HepG2 (cell line): ENCODE results near the gene DUSP9. TPM values are rescaled to one million over a fixed set of nuclear protein-coding genes. Genes with fewer than 3 reads are reported as not detected.

Experiments
- AGO2 ChIP-seq: fragments of 200-400 bp; formaldehyde crosslinking; optimal IDR thresholded peaks from 2 replicates; pipeline ENCODE3; 2017; ENCODE audit warnings: mild to moderate bottlenecking, low read depth, low read length, moderate library complexity
- AKAP8 ChIP-seq: sonication (generic); formaldehyde crosslinking; IDR thresholded peaks from 2 replicates; pipeline ENCODE4 v1.5.1; 2020; ENCODE audit warnings: mild to moderate bottlenecking, missing genetic modification reagents
- ARNT ChIP-seq: fragments of 450-650 bp; IDR thresholded peaks from 2 replicates; pipeline ENCODE4 v1.6.1; 2017
- ELF1 ChIP-seq: sonication (generic); formaldehyde crosslinking; IDR thresholded peaks from 2 replicates; pipeline ENCODE4 v1.4.0; 2020; ENCODE audit warnings: missing genetic modification reagents
- GATA4 ChIP-seq: sonication (generic); IDR thresholded peaks from 2 replicates; pipeline ENCODE4 v1.6.1; 2016; ENCODE audit warnings: antibody characterized with exemption, low read depth, borderline replicate concordance
- HMG20B ChIP-seq: conservative IDR thresholded peaks from 2 replicates; pipeline ENCODE4 v1.6.1; 2016; ENCODE audit warnings: missing genetic modification reagents, missing compliant biosample characterization
- KDM2A ChIP-seq: sonication (generic); formaldehyde crosslinking; IDR thresholded peaks from 2 replicates; pipeline ENCODE4 v1.4.0; 2020; ENCODE audit warnings: low read depth, missing genetic modification reagents, borderline replicate concordance
- NR1H2 ChIP-seq: sonication (generic); formaldehyde crosslinking; IDR thresholded peaks from 2 replicates; pipeline ENCODE4 v1.8.1; 2022; ENCODE audit warnings: low read depth, missing genetic modification reagents, borderline replicate concordance
- PAF1 ChIP-seq: IDR thresholded peaks from 2 replicates; pipeline ENCODE4 v1.6.1; 2016; ENCODE audit warnings: missing genetic modification reagents, missing compliant biosample characterization
- POLR2AphosphoS5 ChIP-seq: IDR thresholded peaks from 2 replicates; pipeline ENCODE4 v1.6.1; 2012; ENCODE audit warnings: low read depth, low read length
- RBFOX2 ChIP-seq: fragments of 200-400 bp; formaldehyde crosslinking; IDR thresholded peaks from 2 replicates; pipeline ENCODE4 v1.6.1; 2017; ENCODE audit warnings: low read depth, mild to moderate bottlenecking, low read length
- ZNF232 ChIP-seq: sonication (generic); formaldehyde crosslinking; IDR thresholded peaks from 2 replicates; pipeline ENCODE4 v1.4.0; 2020; ENCODE audit warnings: missing genetic modification reagents, borderline replicate concordance
- ZNF441 ChIP-seq: sonication (generic); formaldehyde crosslinking; IDR thresholded peaks from 2 replicates; pipeline ENCODE4 v1.7.0; 2021; ENCODE audit warnings: missing genetic modification reagents, borderline replicate concordance
- ZNF773 ChIP-seq: sonication (generic); formaldehyde crosslinking; IDR thresholded peaks from 2 replicates; pipeline ENCODE4 v1.4.0; 2020; ENCODE audit warnings: missing genetic modification reagents, borderline replicate concordance
- polyA plus RNA-seq, 8 experiments: library from polyadenylated mRNA; depleted of rRNA in 3 of 8; stranded (reverse) in 7 of 8; unstranded in 1 of 8; fragments of >200 nt; fragmentation: Illumina TruSeq in 4 of 8; extraction: Trizol in 4 of 8; gene quantifications; 2 replicates each; pipeline versions ENCODE4 v1.2.1 to v1.2.3, GENCODE V29; 2011 to 2016; ENCODE audit warnings: low read depth in 4 of 8, missing spikeins in 1 of 8, mixed read lengths in 1 of 8; ENCODE audit not compliant: insufficient read depth in 1 of 8
- total RNA-seq, 5 experiments: library from RNA; depleted of rRNA; stranded (reverse); fragments of >200 nt; fragmentation: Illumina TruSeq; extraction: Trizol; gene quantifications; 2 replicates each; pipeline ENCODE4 v1.2.3, GENCODE V29; 2016; ENCODE audit warnings: low read depth in 1 of 5
- TF ChIP-seq, protein P1 (sequence below): sonication (generic); formaldehyde crosslinking; IDR thresholded peaks from 2 replicates; pipeline ENCODE4 v1.8.1; 2023; ENCODE audit warnings: mild to moderate bottlenecking, missing genetic modification reagents

The DUSP9 gene
- total and polyA plus RNA-seq, 2 of the 13 experiments (the other 11 are each of a cell fraction or from before 2014, with no cell fraction given): 235 to 435 TPM

- TF ChIP-seq AGO2 (peak; percentile 91), KDM2A (peak; percentile 4; the same call in 1 of the 2 replicates), GATA4 (no peak), RBFOX2 (peak; percentile 70), AKAP8 (peak; percentile 98), PAF1 (CRISPR knock-in tag) (peak; percentile 30; the same call in 1 of the 2 replicates), ZNF232 (CRISPR knock-in tag) (peak; percentile 65; the same call in 1 of the 2 replicates), NR1H2 (CRISPR knock-in tag) (no peak), ARNT (no peak), POLR2AphosphoS5 (peak; percentile 35; the same call in 1 of the 2 replicates), ZNF773 (0 out of 2 replicates have a peak, but pooled peaks have one; percentile 35), ZNF441 (CRISPR knock-in tag) (peak; percentile 29; the same call in 1 of the 2 replicates), ELF1 (CRISPR knock-in tag) (no peak), HMG20B (CRISPR knock-in tag) (no peak)
- TF ChIP-seq, protein P1, sequence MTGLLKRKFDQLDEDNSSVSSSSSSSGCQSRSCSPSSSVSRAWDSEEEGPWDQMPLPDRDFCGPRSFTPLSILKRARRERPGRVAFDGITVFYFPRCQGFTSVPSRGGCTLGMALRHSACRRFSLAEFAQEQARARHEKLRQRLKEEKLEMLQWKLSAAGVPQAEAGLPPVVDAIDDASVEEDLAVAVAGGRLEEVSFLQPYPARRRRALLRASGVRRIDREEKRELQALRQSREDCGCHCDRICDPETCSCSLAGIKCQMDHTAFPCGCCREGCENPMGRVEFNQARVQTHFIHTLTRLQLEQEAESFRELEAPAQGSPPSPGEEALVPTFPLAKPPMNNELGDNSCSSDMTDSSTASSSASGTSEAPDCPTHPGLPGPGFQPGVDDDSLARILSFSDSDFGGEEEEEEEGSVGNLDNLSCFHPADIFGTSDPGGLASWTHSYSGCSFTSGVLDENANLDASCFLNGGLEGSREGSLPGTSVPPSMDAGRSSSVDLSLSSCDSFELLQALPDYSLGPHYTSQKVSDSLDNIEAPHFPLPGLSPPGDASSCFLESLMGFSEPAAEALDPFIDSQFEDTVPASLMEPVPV: 0 out of 2 replicates have a peak, but pooled peaks have one; percentile 25
Measured at GRCh38 chrX:153647461-153648357, 706 bp downstream of the DUSP9 start (continued).
